Liver (tissue), 9 donors: ENCODE measurements around the gene HOXC6. TPM values are rescaled to one million over a fixed set of nuclear protein-coding genes. Genes with fewer than 3 reads are reported as not detected.

Experiments
- DNase-seq: peaks from one replicate; pipeline ENCODE4 v3.0.0-alpha.2; 2017; ENCODE audit warnings: low spot score
- H3K27ac ChIP-seq, 2 donors: one replicate each; pipeline ENCODE4 v1.7.0; 2013; ENCODE audit warnings: inconsistent platforms in 2 of 2, low read length in 2 of 2, control low read depth in 1 of 2, low read depth in 1 of 2, mild to moderate bottlenecking in 1 of 2
- H3K27me3 ChIP-seq, 4 donors: one replicate each; pipeline versions ENCODE4 v1.6.1 to v1.7.0; 2013; ENCODE audit warnings: low read length in 3 of 4, inconsistent platforms in 1 of 4, mild to moderate bottlenecking in 1 of 4, moderate library complexity in 1 of 4; ENCODE audit not compliant: control insufficient read depth in 4 of 4, insufficient read depth in 4 of 4
- H3K36me3 ChIP-seq, 4 donors: one replicate each; pipeline versions ENCODE4 v1.6.1 to v1.7.0; 2013; ENCODE audit warnings: low read length in 3 of 4, mild to moderate bottlenecking in 3 of 4, low read depth in 1 of 4, moderate library complexity in 1 of 4; ENCODE audit not compliant: control insufficient read depth in 4 of 4, insufficient read depth in 3 of 4
- H3K4me1 ChIP-seq, 4 donors: one replicate each; pipeline versions ENCODE4 v1.6.1 to v1.7.0; 2013; ENCODE audit warnings: low read length in 3 of 4, mild to moderate bottlenecking in 3 of 4, moderate library complexity in 1 of 4; ENCODE audit not compliant: control insufficient read depth in 4 of 4, insufficient read depth in 4 of 4
- H3K4me3 ChIP-seq, 3 donors: one replicate each; pipeline versions ENCODE4 v1.6.1 to v1.7.0; 2013; ENCODE audit warnings: low read length in 3 of 3, control low read depth in 1 of 3, low read depth in 1 of 3, mild to moderate bottlenecking in 1 of 3
- H3K9ac ChIP-seq, 2 donors: one replicate each; pipeline ENCODE4 v1.7.0; 2013; ENCODE audit warnings: low read length in 2 of 2, mild to moderate bottlenecking in 2 of 2, moderate library complexity in 2 of 2, control low read depth in 1 of 2, low read depth in 1 of 2
- H3K9me3 ChIP-seq, 4 donors: one replicate each; pipeline versions ENCODE4 v1.6.1 to v1.7.0; 2013; ENCODE audit warnings: low read length in 3 of 4; ENCODE audit not compliant: control insufficient read depth in 4 of 4
- ATF3 ChIP-seq: IDR thresholded peaks from 2 replicates; pipeline ENCODE4 v1.6.1; 2016; ENCODE audit warnings: antibody characterized with exemption
- CTCF ChIP-seq: fragments of 150-350 bp; IDR thresholded peaks from 2 replicates; pipeline ENCODE4 v1.5.1; 2017; ENCODE audit warnings: improper control_type of control experiment, low read depth, low read length; ENCODE audit not compliant: missing input control
- EGR1 ChIP-seq, 2 donors: IDR thresholded peaks; 2 replicates each; pipeline ENCODE4 v1.6.1; 2016 to 2018; ENCODE audit warnings: antibody characterized with exemption in 2 of 2, low read depth in 2 of 2
- FOXA1 ChIP-seq: IDR thresholded peaks from 2 replicates; pipeline ENCODE4 v1.6.1; 2016; ENCODE audit warnings: antibody characterized with exemption
- FOXA2 ChIP-seq: IDR thresholded peaks from 2 replicates; pipeline ENCODE4 v1.6.1; 2016; ENCODE audit warnings: antibody characterized with exemption
- HNF4A ChIP-seq, 2 donors: conservative IDR thresholded peaks; 2 replicates each; pipeline ENCODE4 v1.6.1; 2016; ENCODE audit warnings: antibody characterized with exemption in 2 of 2, mild to moderate bottlenecking in 2 of 2
- HNF4G ChIP-seq: IDR thresholded peaks from 2 replicates; pipeline ENCODE4 v1.6.1; 2016; ENCODE audit warnings: antibody characterized with exemption
- JUND ChIP-seq, 2 donors: IDR thresholded peaks; 2 replicates each; pipeline ENCODE4 v1.6.1; 2016; ENCODE audit warnings: antibody characterized with exemption in 2 of 2
- MAX ChIP-seq: IDR thresholded peaks from 2 replicates; pipeline ENCODE4 v1.6.1; 2016; ENCODE audit warnings: antibody characterized with exemption
- NR2F2 ChIP-seq: IDR thresholded peaks from 2 replicates; pipeline ENCODE4 v1.6.1; 2016; ENCODE audit warnings: antibody characterized with exemption
- RAD21 ChIP-seq, 2 donors: IDR thresholded peaks; 2 replicates each; pipeline ENCODE4 v1.6.1; 2016; ENCODE audit warnings: antibody characterized with exemption in 2 of 2, mild to moderate bottlenecking in 2 of 2
- RXRA ChIP-seq, 2 donors: IDR thresholded peaks; 2 replicates each; pipeline ENCODE4 v1.6.1; 2017 to 2018; ENCODE audit warnings: antibody characterized with exemption in 2 of 2, mild to moderate bottlenecking in 1 of 2
- SP1 ChIP-seq: IDR thresholded peaks from 2 replicates; pipeline ENCODE4 v1.6.1; 2018; ENCODE audit warnings: antibody characterized with exemption, mild to moderate bottlenecking
- TAF1 ChIP-seq: conservative IDR thresholded peaks from 2 replicates; pipeline ENCODE4 v1.6.1; 2016; ENCODE audit warnings: antibody characterized with exemption, mild to moderate bottlenecking
- YY1 ChIP-seq: IDR thresholded peaks from 2 replicates; pipeline ENCODE4 v1.6.1; 2016; ENCODE audit warnings: antibody characterized with exemption, mild to moderate bottlenecking
- ZBTB33 ChIP-seq: IDR thresholded peaks from 2 replicates; pipeline ENCODE4 v1.6.1; 2016; ENCODE audit warnings: antibody characterized with exemption
- WGBS: extraction: QIAGEN DNeasy Blood & Tissue Kit; methylation state at CpG from one replicate; pipeline ENCODE4 v1.1.7; 2013; 5-methylcytosine and 5-hydroxymethylcytosine counted together
- polyA plus RNA-seq, 2 donors: library from polyadenylated mRNA; stranded (reverse) in 1 of 2; unstranded in 1 of 2; fragments of 200-250 nt in 1 of 2; fragments of >200 nt in 1 of 2; fragmentation: Nextera tagmentation in 1 of 2; extraction: Ambion mirVana in 1 of 2; gene quantifications; one replicate each; pipeline versions ENCODE4 v1.2.1 to v1.2.3, GENCODE V29; 2013 to 2015
- total RNA-seq, 2 donors: library from RNA; depleted of rRNA; stranded (reverse); fragments of >200 nt; gene quantifications; one replicate each; pipeline ENCODE4 v1.2.3, GENCODE V29; 2014
- donor health status: healthy.
- donor health status: healthy.
- donor health status: healthy.
- donor health status: healthy.
- donor health status: healthy.

Gene HOXC6
- total and polyA plus RNA-seq, 4 donors = 0.33 TPM; not detected in 3

GRCh38 chr12:54010053-54010971 lies 17.9 kb upstream of the HOXC6 start:
- Histone ChIP-seq H3K4me1 (peaks cover 2 to 19% (median 11%) of the 10 kb centered on the region in 4 donors), H3K4me3 (no peak overlapping the region), H3K36me3 (no peaks in the 10 kb centered on the region), H3K9me3 (peaks cover 0 to 5% (median 0%) of the 10 kb centered on the region in 4 donors), H3K9ac (no peak overlapping the region), H3K27ac (no peak overlapping the region), H3K27me3 (peaks cover 3 to 41% (median 29%) of the 10 kb centered on the region in 4 donors)
- 16% methylated on average over 10 of the region's 10 CpGs for WGBS
- no peak for TF ChIP-seq RAD21 (IDR thresholded peaks at IDR 0.05)
- no peak for DNase-seq

- no peak overlapping the region for H3K9ac ChIP-seq
- WGBS = 7% methylated on average over 17 of the region's 17 CpGs
- no peak for TF ChIP-seq FOXA2
- no peak for TF ChIP-seq HNF4A (conservative IDR thresholded peaks at IDR 0.05)
- H3K4me3 ChIP-seq = no peak overlapping the region
- peaks cover 2 to 15% (median 10%) of the 10 kb centered on the region in 4 donors for H3K4me1 ChIP-seq
- no peak overlapping the region for H3K27ac ChIP-seq
- no peaks in the 10 kb centered on the region for H3K36me3 ChIP-seq
- DNase-seq = no peak
- H3K9me3 ChIP-seq = peaks cover 0 to 5% (median 0%) of the 10 kb centered on the region in 4 donors
- H3K27me3 ChIP-seq = peaks cover 3 to 43% (median 34%) of the 10 kb centered on the region in 4 donors
Measured at GRCh38 chr12:54010972-54011664, 17.1 kb upstream of the HOXC6 start.

- H3K9ac ChIP-seq = no peak overlapping the region
- WGBS = 19% methylated on average over 14 of the region's 14 CpGs
- H3K36me3 ChIP-seq = no peaks in the 10 kb centered on the region
- H3K27me3 ChIP-seq = peaks cover 4 to 46% (median 33%) of the 10 kb centered on the region in 4 donors
- DNase-seq = no peak
- peaks cover 0 to 5% (median 0%) of the 10 kb centered on the region in 4 donors for H3K9me3 ChIP-seq
- no peak overlapping the region for H3K27ac ChIP-seq
- H3K4me3 ChIP-seq = no peak overlapping the region
- peaks cover 2 to 9% (median 5%) of the 10 kb centered on the region in 4 donors for H3K4me1 ChIP-seq
- TF ChIP-seq SP1 (no peak), MAX (no peak), ZBTB33 (no peak), EGR1 (IDR thresholded peaks at IDR 0.05; ENCODE audit: low read depth in 2 of 2) (no peak), CTCF (no peak), ATF3 (no peak), NR2F2 (no peak), HNF4A (conservative IDR thresholded peaks at IDR 0.05) (no peak), FOXA1 (no peak), RAD21 (IDR thresholded peaks at IDR 0.05) (no peak), TAF1 (no peak), RXRA (IDR thresholded peaks at IDR 0.05) (no peak), FOXA2 (no peak), HNF4G (no peak), YY1 (no peak), JUND (IDR thresholded peaks at IDR 0.05) (no peak)
Measured at GRCh38 chr12:54011665-54012532, 16.3 kb upstream of the HOXC6 start.
